ENCODE data around the gene NUBPL.

- TF ChIP-seq POLR2A (IDR thresholded peaks at IDR 0.05; ENCODE audit: low read depth, low read length) (no peak), POLR2AphosphoS5 (IDR thresholded peaks at IDR 0.05; ENCODE audit: low read depth, low read length) (no peak), TAF1 (IDR thresholded peaks at IDR 0.05; ENCODE audit: low read depth, low read length) (no peak), SPI1 (IDR thresholded peaks at IDR 0.05; ENCODE audit: low read depth, low read length) (no peak), POU2F2 (IDR thresholded peaks at IDR 0.05; ENCODE audit: low read depth, low read length) (no peak), PAX5 (IDR thresholded peaks at IDR 0.05; ENCODE audit: insufficient read depth, low read length, severe bottlenecking) (no peak)
Observed at GRCh38 chr14:31703056-31703455, 141.9 kb downstream of the NUBPL start.
